ENCODE measurements around the gene IL1RL1. TPM values are rescaled to one million over a fixed set of nuclear protein-coding genes. Genes with fewer than 3 reads are reported as not detected.

IL1RL1 gene
- total and polyA plus RNA-seq, 2 experiments from 2014 or later: not detected

GRCh38 chr2:102386867-102387541, 75.6 kb downstream of the IL1RL1 start:
- Histone ChIP-seq H3K4me3 (no peak overlapping the region), H3K4me1 (ENCODE audit: low read depth) (no peaks in the 10 kb centered on the region), H3K9me3 (ENCODE audit: low read depth) (no peaks in the 10 kb centered on the region), H3K27me3 (no peaks in the 10 kb centered on the region), H3K36me3 (no peaks in the 10 kb centered on the region), H3K27ac (no peak overlapping the region)
- no peak for TF ChIP-seq CTCF (IDR thresholded peaks at IDR 0.05; ENCODE audit: low read depth, low read length)
- DNase-seq (ENCODE audit: low read depth in 1 of 2, low spot score in 1 of 2): no peak

- Histone ChIP-seq H3K36me3 (no peaks in the 10 kb centered on the region), H3K4me1 (ENCODE audit: low read depth) (no peaks in the 10 kb centered on the region), H3K27me3 (no peaks in the 10 kb centered on the region), H3K4me3 (no peak overlapping the region), H3K27ac (no peak overlapping the region), H3K9me3 (ENCODE audit: low read depth) (no peaks in the 10 kb centered on the region)
- TF ChIP-seq CTCF (IDR thresholded peaks at IDR 0.05; ENCODE audit: low read depth, low read length): no peak
- DNase-seq (ENCODE audit: low read depth in 1 of 2, low spot score in 1 of 2): no peak
Measured at GRCh38 chr2:102387763-102388546, 76.6 kb downstream of the IL1RL1 start.

GRCh38 chr2:102391565-102391964, 80.2 kb downstream of the IL1RL1 start:
- H3K9me3 ChIP-seq (ENCODE audit: low read depth): no peaks in the 10 kb centered on the region
- no peak overlapping the region for H3K4me3 ChIP-seq
- DNase-seq (ENCODE audit: low read depth in 1 of 2, low spot score in 1 of 2): peak in 1 of 2 donors; percentile 10
- no peaks in the 10 kb centered on the region for H3K36me3 ChIP-seq
- H3K27ac ChIP-seq: no peak overlapping the region
- no peaks in the 10 kb centered on the region for H3K27me3 ChIP-seq
- no peaks in the 10 kb centered on the region for H3K4me1 ChIP-seq (ENCODE audit: low read depth)
- TF ChIP-seq CTCF (IDR thresholded peaks at IDR 0.05; ENCODE audit: low read depth, low read length): no peak

GRCh38 chr2:102392096-102392495, 80.7 kb downstream of the IL1RL1 start:
- no peak overlapping the region for H3K27ac ChIP-seq
- H3K27me3 ChIP-seq: no peaks in the 10 kb centered on the region
- H3K36me3 ChIP-seq: no peaks in the 10 kb centered on the region
- DNase-seq (ENCODE audit: low read depth in 1 of 2, low spot score in 1 of 2): no peak
- H3K4me1 ChIP-seq (ENCODE audit: low read depth): peaks cover 2% of the 10 kb centered on the region
- H3K4me3 ChIP-seq: no peak overlapping the region
- H3K9me3 ChIP-seq (ENCODE audit: low read depth): no peaks in the 10 kb centered on the region
- TF ChIP-seq CTCF (IDR thresholded peaks at IDR 0.05; ENCODE audit: low read depth, low read length): no peak

- H3K4me3 ChIP-seq: no peak overlapping the region
- H3K4me1 ChIP-seq (ENCODE audit: low read depth): peaks cover 5% of the 10 kb centered on the region
- H3K9me3 ChIP-seq (ENCODE audit: low read depth): no peaks in the 10 kb centered on the region
- H3K27ac ChIP-seq: no peak overlapping the region
- H3K27me3 ChIP-seq: no peaks in the 10 kb centered on the region
- TF ChIP-seq CTCF (IDR thresholded peaks at IDR 0.05; ENCODE audit: low read depth, low read length): no peak
- H3K36me3 ChIP-seq: no peaks in the 10 kb centered on the region
- no peak for DNase-seq (ENCODE audit: low read depth in 1 of 2, low spot score in 1 of 2)
Measured at GRCh38 chr2:102392942-102393341, 81.6 kb downstream of the IL1RL1 start.
